ENCODE measurements around the gene NUP153. TPM values are rescaled to one million over a fixed set of nuclear protein-coding genes. Genes with fewer than 3 reads are reported as not detected.

NUP153 gene
- total and polyA plus RNA-seq, 2 donors (not counting 1 experiment from before 2014, with no cell fraction given) = 17.9 to 70.5 TPM

DNA sequence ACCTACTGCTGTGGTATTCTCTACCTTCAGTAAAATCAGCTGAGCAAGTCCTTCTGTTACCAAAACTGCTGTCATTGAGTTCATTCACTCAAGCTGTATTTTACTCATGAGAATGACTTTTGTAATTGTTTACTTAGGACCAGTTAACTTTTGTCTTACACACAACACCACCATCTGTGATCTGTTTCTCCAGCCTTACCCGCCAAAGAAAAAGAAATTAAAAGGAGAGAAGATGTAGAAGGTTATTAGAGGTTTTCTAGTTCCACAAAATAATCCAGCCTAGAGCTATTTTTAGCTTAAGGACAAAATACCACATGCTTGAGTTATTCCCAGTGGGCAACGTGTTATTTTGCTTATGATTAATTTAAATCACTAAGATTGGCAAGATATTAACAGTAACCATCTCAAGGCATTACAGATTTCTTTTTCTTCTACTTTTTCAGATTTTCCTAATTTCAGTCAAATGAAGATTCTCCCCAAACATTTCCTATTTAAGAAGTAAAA, 68.5 kb downstream of the NUP153 start:
- Histone ChIP-seq H2AFZ (ENCODE audit: insufficient read depth, low read depth, low read length, poor library complexity, severe bottlenecking) (no peak overlapping the region), H3K79me2 (ENCODE audit: control insufficient read depth, insufficient read depth, low read length) (peaks cover 17% of the 10 kb centered on the region), H3K4me2 (replicated peaks; ENCODE audit: low read depth, low read length, poor library complexity, severe bottlenecking) (no peak overlapping the region), H3K4me1 (ENCODE audit: control insufficient read depth in 2 of 2, insufficient read depth in 2 of 2, low read length in 2 of 2) (no peaks in the 10 kb centered on the region), H3K27ac (ENCODE audit: low read length in 2 of 2) (no peak overlapping the region), H3K4me3 (ENCODE audit: control extremely low read depth in 1 of 5, extremely low read depth in 1 of 5, insufficient read depth in 1 of 5, low read depth in 2 of 5, low read length in 4 of 5) (no peak overlapping the region), H3K36me3 (replicated peaks in 1 of 2; ENCODE audit: control extremely low read depth in 1 of 2, control insufficient read depth in 1 of 2, extremely low read depth in 1 of 2, insufficient read depth in 2 of 2, low read length in 1 of 2) (peaks cover 17 to 62% of the 10 kb centered on the region in 2 experiments), H3K27me3 (replicated peaks in 1 of 4; ENCODE audit: control extremely low read depth in 1 of 4, control insufficient read depth in 3 of 4, insufficient read depth in 4 of 4, low read length in 3 of 4) (no peaks in the 10 kb centered on the region), H3K9ac (ENCODE audit: low read length) (no peak overlapping the region), H4K20me1 (ENCODE audit: control insufficient read depth, insufficient read depth, low read length, poor library complexity, severe bottlenecking) (no peaks in the 10 kb centered on the region), H3K9me3 (ENCODE audit: control extremely low read depth in 1 of 3, control insufficient read depth in 2 of 3, insufficient read depth in 1 of 3, low read length in 2 of 3) (no peaks in the 10 kb centered on the region)
- no peak for TF ChIP-seq EZH2 (IDR thresholded peaks at IDR 0.05; ENCODE audit: borderline replicate concordance, insufficient read depth, low read depth, low read length, poor library complexity, severe bottlenecking)
- TF ChIP-seq, protein P1, sequence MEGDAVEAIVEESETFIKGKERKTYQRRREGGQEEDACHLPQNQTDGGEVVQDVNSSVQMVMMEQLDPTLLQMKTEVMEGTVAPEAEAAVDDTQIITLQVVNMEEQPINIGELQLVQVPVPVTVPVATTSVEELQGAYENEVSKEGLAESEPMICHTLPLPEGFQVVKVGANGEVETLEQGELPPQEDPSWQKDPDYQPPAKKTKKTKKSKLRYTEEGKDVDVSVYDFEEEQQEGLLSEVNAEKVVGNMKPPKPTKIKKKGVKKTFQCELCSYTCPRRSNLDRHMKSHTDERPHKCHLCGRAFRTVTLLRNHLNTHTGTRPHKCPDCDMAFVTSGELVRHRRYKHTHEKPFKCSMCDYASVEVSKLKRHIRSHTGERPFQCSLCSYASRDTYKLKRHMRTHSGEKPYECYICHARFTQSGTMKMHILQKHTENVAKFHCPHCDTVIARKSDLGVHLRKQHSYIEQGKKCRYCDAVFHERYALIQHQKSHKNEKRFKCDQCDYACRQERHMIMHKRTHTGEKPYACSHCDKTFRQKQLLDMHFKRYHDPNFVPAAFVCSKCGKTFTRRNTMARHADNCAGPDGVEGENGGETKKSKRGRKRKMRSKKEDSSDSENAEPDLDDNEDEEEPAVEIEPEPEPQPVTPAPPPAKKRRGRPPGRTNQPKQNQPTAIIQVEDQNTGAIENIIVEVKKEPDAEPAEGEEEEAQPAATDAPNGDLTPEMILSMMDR (IDR thresholded peaks at IDR 0.05) = no peak
- no peaks in the 10 kb centered on the region for H3K27me3 Mint-ChIP-seq
- peaks cover 12% of the 10 kb centered on the region for H3K4me1 Mint-ChIP-seq
- WGBS (ENCODE audit: insufficient coverage) = no CpG with 5 or more reads among the region's 2 CpGs
- no peak overlapping the region for H3K27ac Mint-ChIP-seq
- H3K4me3 Mint-ChIP-seq = no peak overlapping the region
- ATAC-seq (ENCODE audit: low read depth) (no peak), DNase-seq (no peak)
- CTCF ChIA-PET = no interaction called here
- POLR2A ChIA-PET = no interaction called here
- intact Hi-C loops (cut with micrococcal nuclease) = loop anchor here (5.0 kb wide), 1 partner anchor 39 kb away; no protein-coding TSS in a partner anchor
- no peaks in the 10 kb centered on the region for H3K9me3 Mint-ChIP-seq (ENCODE audit: insufficient read depth)

DNA sequence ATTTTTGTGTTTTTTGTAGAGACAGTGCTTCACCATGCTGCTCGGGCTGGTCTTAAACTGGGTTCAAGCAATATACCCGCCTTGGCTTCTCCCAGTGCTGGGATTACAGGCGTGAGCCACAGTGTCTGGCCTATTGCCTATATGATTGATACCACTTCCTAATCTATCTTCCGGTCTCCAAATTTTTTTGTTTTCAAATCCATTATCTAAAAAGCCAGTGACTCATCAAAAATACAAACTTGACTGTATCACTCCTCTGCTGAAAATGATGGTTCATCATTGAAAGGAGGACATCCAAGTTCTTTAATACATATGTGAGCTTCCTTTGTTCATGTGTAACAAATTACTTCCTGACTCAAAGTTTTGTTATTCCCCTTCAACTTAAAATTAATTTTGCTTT, 71.2 kb downstream of the NUP153 start:
- no peak for TF ChIP-seq EZH2 (IDR thresholded peaks at IDR 0.05; ENCODE audit: borderline replicate concordance, insufficient read depth, low read depth, low read length, poor library complexity, severe bottlenecking)
- TF ChIP-seq, protein P1 (IDR thresholded peaks at IDR 0.05) = no peak
- H3K79me2 ChIP-seq (ENCODE audit: control insufficient read depth, insufficient read depth, low read length) = peaks cover 16% of the 10 kb centered on the region
- ChIA-PET CTCF (interaction anchor here (0.6 to 1.2 kb wide), 3 partner anchors 10 to 72 kb away, joined by 3 to 4 read pairs (median 3); partner anchors contain the start of gene NUP153), POLR2A (no interaction called here)
- no peaks in the 10 kb centered on the region for H3K4me1 ChIP-seq (ENCODE audit: control insufficient read depth in 2 of 2, insufficient read depth in 2 of 2, low read length in 2 of 2)
- no peak overlapping the region for H3K4me2 ChIP-seq (replicated peaks; ENCODE audit: low read depth, low read length, poor library complexity, severe bottlenecking)
- H4K20me1 ChIP-seq (ENCODE audit: control insufficient read depth, insufficient read depth, low read length, poor library complexity, severe bottlenecking) = no peaks in the 10 kb centered on the region
- H3K27me3 ChIP-seq (replicated peaks in 1 of 4; ENCODE audit: control extremely low read depth in 1 of 4, control insufficient read depth in 3 of 4, insufficient read depth in 4 of 4, low read length in 3 of 4) = no peaks in the 10 kb centered on the region
- no peaks in the 10 kb centered on the region for H3K9me3 Mint-ChIP-seq (ENCODE audit: insufficient read depth)
- no peaks in the 10 kb centered on the region for H3K27me3 Mint-ChIP-seq
- H3K36me3 ChIP-seq (replicated peaks in 1 of 2; ENCODE audit: control extremely low read depth in 1 of 2, control insufficient read depth in 1 of 2, extremely low read depth in 1 of 2, insufficient read depth in 2 of 2, low read length in 1 of 2) = peaks cover 14 to 57% of the 10 kb centered on the region in 2 experiments
- H3K4me3 Mint-ChIP-seq = no peak overlapping the region
- H3K27ac ChIP-seq (ENCODE audit: low read length in 2 of 2) = no peak overlapping the region
- no peak for DNase-seq
- H3K27ac Mint-ChIP-seq = no peak overlapping the region
- H3K9me3 ChIP-seq (ENCODE audit: control extremely low read depth in 1 of 3, control insufficient read depth in 2 of 3, insufficient read depth in 1 of 3, low read length in 2 of 3) = no peaks in the 10 kb centered on the region
- intact Hi-C loops (cut with micrococcal nuclease) = loop anchor here (5.0 kb wide), 1 partner anchor 42 kb away; no protein-coding TSS in a partner anchor
- H3K4me3 ChIP-seq (ENCODE audit: control extremely low read depth in 1 of 5, extremely low read depth in 1 of 5, insufficient read depth in 1 of 5, low read depth in 2 of 5, low read length in 4 of 5) = no peak overlapping the region
- no peak for ATAC-seq (ENCODE audit: low read depth)
- no peak overlapping the region for H3K9ac ChIP-seq (ENCODE audit: low read length)
- WGBS (ENCODE audit: insufficient coverage) = 100% methylated on average over 3 of the region's 4 CpGs
- H3K4me1 Mint-ChIP-seq = peaks cover 21% of the 10 kb centered on the region
- H2AFZ ChIP-seq (ENCODE audit: insufficient read depth, low read depth, low read length, poor library complexity, severe bottlenecking) = no peak overlapping the region
